ENCODE data around the gene CLIC6.

Gene CLIC6

DNA sequence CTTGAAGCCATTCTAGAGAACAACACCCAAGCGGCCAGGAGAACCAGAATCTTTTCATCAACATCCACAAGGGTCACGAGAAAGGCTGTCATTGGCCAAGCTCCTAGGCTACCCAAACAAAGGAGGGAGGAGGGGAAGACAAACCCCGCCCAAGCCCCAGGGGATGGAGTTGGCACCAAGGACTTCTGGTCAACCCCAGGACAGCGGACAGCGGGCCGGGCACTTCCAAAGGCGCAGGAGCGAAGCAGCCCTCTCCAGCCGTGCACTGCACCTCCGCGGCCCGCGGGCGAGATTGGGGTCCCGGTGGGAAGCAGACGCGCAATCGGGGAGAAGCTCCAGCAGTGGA lies at the start of gene CLIC6:
Gene CLIC6 (plus strand): TSS at position 192 of the 346 bp plus-strand sequence. CDS start 395 bp downstream, outside the sequence.
- no peak within 1 kb of the TSS for H3K4me3 ChIP-seq (ENCODE audit: control insufficient read depth, low read depth, low read length)
- no peak for DNase-seq (ENCODE audit: low read depth)
- TF ChIP-seq CTCF (conservative IDR thresholded peaks at IDR 0.05; ENCODE audit: control insufficient read depth, insufficient read depth, low read depth, low read length): no peak

DNA sequence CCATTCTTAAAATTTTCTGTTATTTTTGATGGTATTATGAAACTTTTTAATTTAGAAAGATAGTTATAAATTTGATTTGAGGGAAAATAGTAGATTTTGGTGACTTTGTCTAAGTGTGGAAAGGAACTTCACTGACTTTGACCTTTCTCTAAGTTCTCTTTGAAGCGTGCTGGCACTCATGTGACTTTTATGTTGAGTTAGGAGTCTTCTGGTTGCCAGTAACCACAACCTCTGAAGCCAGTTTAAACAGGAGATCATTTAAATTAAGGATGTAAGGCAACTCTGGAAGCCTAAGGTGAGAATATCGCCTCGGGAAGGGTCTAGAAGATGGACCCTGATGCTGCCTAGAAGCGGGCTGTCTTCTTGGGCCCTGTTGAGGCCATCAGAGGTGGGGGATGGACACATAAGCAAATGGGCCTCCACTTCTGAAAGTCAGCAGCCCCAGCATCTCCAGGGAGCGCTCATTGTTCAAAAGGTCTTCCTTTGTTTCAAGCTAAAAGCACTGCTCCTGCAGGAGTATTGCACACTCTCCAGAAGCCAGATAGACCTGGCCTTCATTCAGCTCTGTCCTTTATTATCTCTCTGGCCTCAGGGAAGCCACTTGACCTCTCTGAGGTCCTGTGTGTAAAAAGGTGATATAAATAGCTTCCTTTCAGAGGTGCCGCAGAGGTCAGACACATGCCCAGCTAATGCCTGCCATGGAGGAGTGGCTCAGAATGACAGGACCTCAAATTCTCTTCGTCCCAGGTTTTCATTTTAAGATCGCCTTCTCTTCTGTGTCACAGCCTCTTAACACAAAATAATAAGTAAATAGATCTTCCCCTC lies 48.7 kb upstream of the CLIC6 start:
- no peak overlapping the region for H3K4me3 ChIP-seq (ENCODE audit: control insufficient read depth, low read depth, low read length)
- no peak for DNase-seq (ENCODE audit: low read depth)
- TF ChIP-seq CTCF (conservative IDR thresholded peaks at IDR 0.05; ENCODE audit: control insufficient read depth, insufficient read depth, low read depth, low read length): no peak

DNA sequence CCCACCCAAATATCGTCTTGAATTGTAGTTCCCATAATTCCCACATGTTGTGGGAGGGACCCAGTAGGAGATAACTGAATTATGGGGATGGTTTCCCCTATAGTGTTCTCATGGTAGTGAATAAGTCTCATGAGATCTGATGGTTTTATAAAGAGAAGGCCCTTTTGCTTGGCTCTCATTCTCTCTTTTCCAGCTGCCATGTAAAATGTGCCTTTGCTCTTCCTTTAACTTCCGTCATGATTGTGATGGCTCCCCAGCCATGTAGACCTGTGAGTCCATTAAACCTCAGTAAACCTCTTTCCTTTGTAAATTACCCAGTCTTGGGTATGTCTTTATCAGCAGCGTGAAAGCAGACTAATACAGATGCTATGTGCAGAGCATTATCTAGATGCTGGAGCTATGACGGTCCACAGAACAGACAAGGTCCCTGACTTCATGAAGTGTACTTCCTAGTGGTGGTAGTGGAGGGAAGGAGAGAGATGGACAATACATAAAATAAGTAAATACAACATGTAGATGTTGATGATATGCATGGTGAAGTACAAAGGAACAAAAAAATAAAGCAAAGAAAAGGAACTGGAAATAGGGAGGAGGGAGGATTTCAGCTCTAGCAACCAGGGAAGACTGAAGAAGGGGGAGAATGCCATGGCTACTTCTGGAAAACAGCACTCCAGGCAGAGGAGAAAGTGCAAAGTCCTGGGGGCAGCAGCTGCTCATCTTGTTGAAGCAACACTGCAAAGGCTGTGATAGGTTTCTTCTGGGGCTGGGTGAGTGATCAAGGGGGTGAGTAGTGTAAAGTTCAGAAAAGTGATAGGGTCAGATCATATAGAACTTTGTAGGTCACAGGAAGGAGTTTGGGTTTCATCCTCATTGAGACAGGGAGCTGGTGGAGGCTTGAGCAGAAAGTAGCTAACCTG lies 47.1 kb upstream of the CLIC6 start:
- no peak overlapping the region for H3K4me3 ChIP-seq (ENCODE audit: control insufficient read depth, low read depth, low read length)
- TF ChIP-seq CTCF (conservative IDR thresholded peaks at IDR 0.05; ENCODE audit: control insufficient read depth, insufficient read depth, low read depth, low read length): no peak
- DNase-seq (ENCODE audit: low read depth): no peak

- no peak for DNase-seq (ENCODE audit: low read depth)
- no peak for TF ChIP-seq CTCF (conservative IDR thresholded peaks at IDR 0.05; ENCODE audit: control insufficient read depth, insufficient read depth, low read depth, low read length)
Observed at GRCh38 chr21:34623516-34623915, 45.3 kb upstream of the CLIC6 start.

DNA sequence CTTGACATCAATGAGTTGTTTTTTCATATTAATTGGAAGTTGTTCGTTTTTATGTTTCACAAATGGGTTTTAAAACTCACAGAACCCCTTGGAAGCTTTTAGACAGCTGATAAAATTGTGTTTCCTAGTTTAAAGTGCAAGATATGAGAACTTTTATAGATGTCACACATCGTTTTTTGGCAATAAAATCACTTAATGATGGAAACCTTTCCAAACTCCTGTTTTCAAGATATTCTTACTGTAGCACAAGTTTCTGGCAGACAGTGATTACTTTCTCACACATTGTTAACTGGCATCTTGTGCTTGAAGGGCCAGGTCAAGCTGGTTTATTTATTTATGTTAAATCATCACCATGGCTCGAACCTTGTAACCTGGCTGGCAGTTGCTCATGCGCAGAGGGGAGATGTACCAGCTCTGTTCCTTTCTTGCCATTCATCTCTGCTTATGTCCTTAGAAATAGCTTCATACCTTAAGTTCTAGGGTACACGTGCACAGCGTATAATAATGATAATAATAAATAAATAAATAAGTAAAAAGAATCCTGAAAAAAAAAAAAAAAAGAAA lies 43.7 kb upstream of the CLIC6 start:
- H3K4me3 ChIP-seq (ENCODE audit: control insufficient read depth, low read depth, low read length): no peak overlapping the region
- no peak for DNase-seq (ENCODE audit: low read depth)
- no peak for TF ChIP-seq CTCF (conservative IDR thresholded peaks at IDR 0.05; ENCODE audit: control insufficient read depth, insufficient read depth, low read depth, low read length)

More at GRCh38 chr21:34623516-34623915, 45.3 kb upstream of the CLIC6 start:
- H3K4me3 ChIP-seq (ENCODE audit: control insufficient read depth, low read depth, low read length): no peak overlapping the region

GRCh38 chr21:34626131-34626530 lies 42.7 kb upstream of the CLIC6 start:
- TF ChIP-seq CTCF (conservative IDR thresholded peaks at IDR 0.05; ENCODE audit: control insufficient read depth, insufficient read depth, low read depth, low read length): no peak
- no peak overlapping the region for H3K4me3 ChIP-seq (ENCODE audit: control insufficient read depth, low read depth, low read length)
- DNase-seq (ENCODE audit: low read depth): no peak
